PC-9 (cell line): ENCODE data around the gene CD74. TPM values are rescaled to one million over a fixed set of nuclear protein-coding genes. Genes with fewer than 3 reads are reported as not detected.
"Not testable (repeated sequence)": the region's sequence is repeated elsewhere in the genome, so short reads cannot be mapped to it uniquely, and the experiment has no call there.

ENCODE experiments used
- BruUV-seq: library from RNA; stranded (reverse); fragments of 400-500 nt; replicated peaks from 2 replicates; lab custom pipeline; 2021; lab: Mats Ljungman, UMichigan
- CTCF ChIA-PET: fragments of 300-600 bp; sonication (Branson Sonifier 250); formaldehyde crosslinking; loops from one replicate; lab custom pipeline; 2022; ENCODE audit warnings: antibody characterized with exemption; lab: Charles Lee
- POLR2A ChIA-PET: fragments of 300-600 bp; sonication (Branson Sonifier 250); formaldehyde crosslinking; loops from one replicate; lab custom pipeline; 2022; ENCODE audit warnings: antibody characterized with exemption; ENCODE audit not compliant: unreplicated experiment; lab: Charles Lee
- DNase-seq, 2 experiments: peaks; one replicate each; pipeline versions ENCODE4 v3.0.0 to v3.0.0-alpha.2; 2015 to 2022; ENCODE audit warnings: mixed read lengths in 1 of 2
- H2AFZ ChIP-seq: fragments of 200-600 bp; sonication (generic); 2 replicates; pipeline ENCODE4 v1.8.1; 2017; ENCODE audit warnings: antibody characterized with exemption
- H3F3A ChIP-seq: fragments of 200-600 bp; sonication (generic); 2 replicates; pipeline ENCODE4 v1.8.1; 2017; ENCODE audit warnings: antibody characterized with exemption, mild to moderate bottlenecking, low read depth; ENCODE audit not compliant: insufficient read depth
- H3K27ac ChIP-seq: fragments of 200-600 bp; sonication (generic); 2 replicates; pipeline ENCODE4 v1.6.1; 2016; ENCODE audit warnings: mixed run types
- H3K27me3 ChIP-seq: fragments of 200-600 bp; sonication (generic); 2 replicates; pipeline ENCODE4 v1.6.1; 2016; ENCODE audit warnings: low read depth, mixed run types; ENCODE audit not compliant: insufficient read depth
- H3K36me3 ChIP-seq: fragments of 200-600 bp; sonication (generic); 2 replicates; pipeline ENCODE4 v1.6.1; 2016; ENCODE audit warnings: low read depth, mixed run types
- H3K4me1 ChIP-seq: fragments of 200-600 bp; sonication (generic); replicated peaks from 2 replicates; pipeline ENCODE4 v1.6.1; 2016; ENCODE audit warnings: mixed run types; ENCODE audit not compliant: insufficient read depth
- H3K4me2 ChIP-seq: fragments of 200-600 bp; sonication (generic); 2 replicates; pipeline ENCODE4 v1.6.1; 2017; ENCODE audit warnings: mixed run types
- H3K4me3 ChIP-seq: fragments of 200-600 bp; sonication (generic); 2 replicates; pipeline ENCODE4 v1.6.1; 2016; ENCODE audit warnings: mixed run types
- H3K79me2 ChIP-seq: fragments of 200-600 bp; sonication (generic); 2 replicates; pipeline ENCODE4 v1.6.1; 2017; ENCODE audit warnings: low read depth, mixed run types
- H3K9me2 ChIP-seq: fragments of 200-600 bp; sonication (generic); 2 replicates; pipeline ENCODE4 v1.8.1; 2017; ENCODE audit warnings: mild to moderate bottlenecking; ENCODE audit not compliant: insufficient read depth
- H3K9me3 ChIP-seq: fragments of 200-600 bp; sonication (generic); 2 replicates; pipeline ENCODE4 v1.8.1; 2016; ENCODE audit warnings: low read depth; ENCODE audit not compliant: insufficient read depth
- H4K20me1 ChIP-seq: fragments of 200-600 bp; sonication (generic); 2 replicates; pipeline ENCODE4 v1.8.1; 2017; ENCODE audit not compliant: insufficient read depth
- CTCF ChIP-seq: fragments of 200-600 bp; sonication (generic); conservative IDR thresholded peaks from 2 replicates; pipeline ENCODE4 v1.6.1; 2017; ENCODE audit warnings: mixed run types, antibody characterized with exemption, mild to moderate bottlenecking, moderate library complexity
- EZH2 ChIP-seq: fragments of 200-600 bp; sonication (generic); IDR thresholded peaks from 2 replicates; pipeline ENCODE4 v1.8.0; 2017; ENCODE audit warnings: antibody characterized with exemption, low read depth
- intact Hi-C: fragments of 100-400 bp; cut with micrococcal nuclease; formaldehyde crosslinking; loops from one replicate; pipeline ENCODE4 v1.10.0; 2022; ENCODE audit not compliant: unreplicated experiment
- total RNA-seq: library from RNA; stranded (reverse); gene quantifications from 2 replicates; pipeline ENCODE4 v1.2.3, GENCODE V29; 2021

CD74 gene
- total RNA-seq, 1 experiment from 2014 or later: 52.0 TPM

GRCh38 chr5:150428978-150429377, 16.3 kb upstream of the CD74 start:
- Histone ChIP-seq H3K27ac (no peak overlapping the region), H3K4me2 (no peak overlapping the region), H3F3A (no peaks in the 10 kb centered on the region), H2AFZ (no peak overlapping the region), H3K4me1 (no peaks in the 10 kb centered on the region), H4K20me1 (no peaks in the 10 kb centered on the region), H3K27me3 (no peaks in the 10 kb centered on the region), H3K9me2 (no peaks in the 10 kb centered on the region), H3K36me3 (no peaks in the 10 kb centered on the region), H3K79me2 (no peaks in the 10 kb centered on the region), H3K4me3 (no peak overlapping the region), H3K9me3 (no peaks in the 10 kb centered on the region)
- ChIA-PET CTCF (no interaction called here), POLR2A (no interaction called here)
- BruUV-seq: no TSS peak
- TF ChIP-seq EZH2: no peak
- TF ChIP-seq CTCF: no peak
- DNase-seq: no peak
- intact Hi-C loops: no loop called here

- intact Hi-C loops: no loop called here
- no peaks in the 10 kb centered on the region for H3K9me3 ChIP-seq
- TF ChIP-seq EZH2: no peak
- TF ChIP-seq CTCF: no peak
- H3K4me1 ChIP-seq: no peaks in the 10 kb centered on the region
- DNase-seq: no peak
- no peak overlapping the region for H3K27ac ChIP-seq
- no peaks in the 10 kb centered on the region for H3K36me3 ChIP-seq
- H3K4me2 ChIP-seq: no peak overlapping the region
- H3K4me3 ChIP-seq: no peak overlapping the region
- no peaks in the 10 kb centered on the region for H3K9me2 ChIP-seq
- H2AFZ ChIP-seq: no peak overlapping the region
- CTCF ChIA-PET: no interaction called here
- POLR2A ChIA-PET: no interaction called here
- no peaks in the 10 kb centered on the region for H3K79me2 ChIP-seq
- no peaks in the 10 kb centered on the region for H3K27me3 ChIP-seq
- no TSS peak for BruUV-seq
- no peaks in the 10 kb centered on the region for H3F3A ChIP-seq
- no peaks in the 10 kb centered on the region for H4K20me1 ChIP-seq
Measured at GRCh38 chr5:150428106-150428876, 15.6 kb upstream of the CD74 start.

- H4K20me1 ChIP-seq, H3K79me2 ChIP-seq, H3K36me3 ChIP-seq, H3K27me3 ChIP-seq, H2AFZ ChIP-seq, DNase-seq, BruUV-seq, CTCF ChIA-PET, POLR2A ChIA-PET, H3K4me2 ChIP-seq, H3K27ac ChIP-seq, intact Hi-C loops, H3K4me1 ChIP-seq, H3K4me3 ChIP-seq, H3K9me3 ChIP-seq, H3F3A ChIP-seq, H3K9me2 ChIP-seq: not testable (repeated sequence)
Measured at GRCh38 chr5:150426165-150426564, 13.5 kb upstream of the CD74 start.
